Measurements from ENCODE around the gene PRKG2.

The PRKG2 gene

DNA sequence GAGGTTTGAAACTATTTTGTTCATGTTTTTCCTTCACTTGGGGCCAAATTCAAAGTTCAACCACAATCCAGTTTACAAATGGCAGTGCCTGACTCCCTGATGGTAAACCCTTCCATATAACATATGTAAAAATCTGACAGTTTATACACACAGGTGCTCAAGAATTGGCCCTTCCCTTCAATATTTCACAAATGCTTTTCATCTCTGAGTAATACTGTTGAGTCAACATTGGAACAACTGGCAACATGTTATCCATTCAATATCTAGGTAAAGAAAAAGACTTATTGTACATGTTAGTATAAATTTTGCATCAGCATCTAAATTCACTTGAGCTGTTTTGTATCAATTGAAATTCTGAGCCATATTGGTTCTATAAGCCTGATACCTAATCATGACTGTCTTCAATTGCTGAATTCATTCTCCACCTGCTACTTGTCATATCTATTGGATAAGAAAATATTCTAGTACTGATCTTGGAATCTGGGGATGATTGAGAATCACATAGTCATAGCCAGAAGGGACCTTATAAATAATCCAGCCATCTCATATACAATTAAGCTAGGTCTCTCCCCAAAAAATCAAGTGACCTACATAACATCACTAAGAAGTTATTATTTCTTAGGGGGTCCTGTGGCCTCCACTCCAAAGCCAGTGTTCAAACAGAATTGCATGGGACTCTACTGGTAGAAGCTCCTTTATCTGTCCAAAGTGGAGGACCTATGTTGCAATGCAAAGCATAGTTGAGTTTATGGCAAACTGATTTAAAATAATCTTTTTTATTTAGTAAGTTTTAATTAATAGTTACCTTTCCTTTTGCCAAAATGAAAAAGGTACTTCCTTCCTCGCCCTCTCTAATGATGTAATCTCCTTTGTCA lies 61.9 kb downstream of the PRKG2 start:
- DNase-seq = no peak

DNA sequence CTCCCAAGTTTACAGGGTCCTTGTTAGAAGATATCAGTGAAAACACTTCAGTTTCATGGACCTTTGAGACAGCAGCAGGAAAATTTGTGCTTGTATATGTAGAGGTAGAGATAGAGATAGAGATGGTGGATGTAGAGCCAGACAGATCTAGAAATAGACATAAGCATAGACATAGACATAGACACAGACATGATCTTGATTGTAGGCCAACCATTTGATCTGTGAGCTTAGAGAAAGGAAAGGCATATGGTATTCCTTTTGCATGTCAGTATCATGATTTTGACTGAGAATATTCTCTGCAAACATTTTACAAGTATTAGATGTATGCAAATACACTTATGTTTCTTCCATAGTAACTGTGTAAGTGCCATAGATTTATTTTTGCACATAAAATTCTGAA lies 65.0 kb downstream of the PRKG2 start:
- no peak for DNase-seq

DNA sequence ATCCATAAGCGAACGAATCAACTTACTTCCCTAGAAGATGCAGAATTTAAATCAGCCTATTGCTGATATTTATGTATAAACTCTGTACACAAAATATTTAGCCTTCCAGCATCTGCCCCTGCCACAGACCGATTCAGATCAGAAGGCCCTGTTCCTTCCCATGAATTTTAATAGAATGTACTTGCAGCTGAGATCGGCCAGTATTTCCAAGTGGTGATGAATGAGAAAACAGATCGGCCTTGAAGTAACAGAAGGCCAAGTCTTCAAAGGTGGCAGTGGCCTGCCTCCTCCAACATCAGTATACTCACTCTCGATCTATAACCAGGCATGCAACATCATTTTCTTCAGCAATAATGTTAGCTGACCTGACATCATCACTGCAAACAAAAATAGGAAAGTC lies 66.4 kb downstream of the PRKG2 start:
- DNase-seq = no peak

DNA sequence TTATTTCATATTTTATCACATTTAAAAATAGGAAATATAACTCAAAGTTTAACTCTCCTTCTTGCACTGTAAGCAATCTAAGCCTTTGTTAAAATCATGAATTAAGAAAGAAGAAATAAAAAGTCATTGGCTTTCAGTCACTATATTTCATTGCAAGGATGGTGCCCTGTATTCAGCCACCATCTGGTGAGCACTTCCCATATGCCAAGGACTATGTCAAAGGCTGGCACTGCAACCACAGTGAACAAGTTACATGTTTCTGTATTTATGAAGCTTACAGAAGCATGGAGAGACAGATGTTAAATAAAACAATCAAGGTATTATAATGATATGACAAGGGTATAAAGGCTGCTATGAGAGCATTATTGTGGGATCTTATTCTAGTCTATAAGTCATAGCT lies 68.6 kb downstream of the PRKG2 start:
- no peak for DNase-seq

DNA sequence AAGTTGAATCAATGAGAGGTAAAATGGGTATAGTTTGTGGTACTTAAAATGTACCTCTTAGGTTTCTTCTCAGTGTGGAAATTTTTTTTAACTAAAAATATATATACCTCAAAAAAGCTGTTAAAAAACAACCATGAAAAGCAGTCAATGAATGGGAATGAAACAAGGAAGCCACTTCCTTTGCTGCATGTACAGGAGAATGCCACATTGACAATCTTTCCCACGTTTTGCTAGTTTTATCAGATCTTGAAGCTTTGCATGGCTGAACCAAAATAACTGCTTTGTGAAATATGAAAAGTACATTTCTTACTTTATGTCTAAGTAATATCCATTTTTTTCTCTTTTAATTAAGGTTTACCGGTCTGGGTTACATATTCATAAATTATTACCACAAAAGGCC lies 71.8 kb downstream of the PRKG2 start:
- no peak for DNase-seq

DNA sequence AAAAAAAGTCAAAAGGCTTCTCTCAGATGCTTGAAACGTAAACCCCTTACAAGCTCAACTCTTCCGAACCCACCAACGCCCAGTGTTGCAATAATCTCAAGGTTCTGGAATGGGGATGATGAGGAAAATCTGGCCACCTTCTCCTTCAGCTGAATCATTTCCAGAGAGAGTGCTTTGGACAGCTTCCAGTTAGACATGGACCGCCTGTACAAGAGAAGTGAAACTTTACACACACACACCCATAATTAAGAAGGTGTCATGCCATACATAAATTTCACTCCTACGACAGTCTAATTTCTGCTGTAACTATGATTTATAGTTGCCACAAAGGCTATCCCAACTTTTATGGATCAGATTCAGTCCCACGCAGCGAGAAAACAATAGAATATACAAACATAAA lies 72.3 kb downstream of the PRKG2 start:
- no peak for DNase-seq

DNA sequence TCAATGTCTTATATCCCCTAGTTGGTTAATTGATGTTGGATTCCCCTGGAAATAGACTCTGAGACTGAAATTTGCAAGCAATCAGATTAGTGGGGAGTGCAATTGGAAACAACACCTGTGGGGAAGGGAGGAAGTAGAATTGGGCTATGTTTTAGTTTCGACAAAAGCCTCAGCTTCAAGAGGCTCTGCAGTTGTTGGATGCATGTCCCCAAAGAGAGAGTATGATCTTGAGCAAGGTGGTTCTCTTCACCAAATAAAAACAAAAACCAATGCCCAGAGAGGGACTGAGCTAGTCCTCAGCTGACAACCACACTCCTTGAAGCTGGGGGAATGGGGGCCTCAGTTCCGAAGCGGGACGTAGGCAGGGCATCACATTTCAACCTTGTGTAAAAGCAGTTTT lies 77.1 kb downstream of the PRKG2 start:
- no peak for DNase-seq

DNA sequence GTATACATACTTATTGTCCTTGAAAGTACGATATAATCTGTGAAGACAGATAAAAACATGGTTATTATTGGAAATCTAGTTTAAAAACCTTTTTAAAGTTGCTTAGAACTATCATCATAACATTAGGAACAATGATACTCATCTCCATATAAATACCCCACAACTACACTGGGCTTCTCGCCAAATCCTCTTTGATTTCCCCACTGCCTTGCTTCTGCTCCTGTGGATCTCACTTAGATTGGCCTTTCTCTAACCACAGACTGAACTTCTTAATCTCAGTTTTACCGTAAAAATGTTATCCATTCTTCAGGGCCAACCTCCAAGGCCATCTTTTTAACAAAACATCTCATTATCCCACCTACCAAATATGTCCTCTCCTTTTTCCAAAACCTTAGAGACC lies 77.6 kb downstream of the PRKG2 start:
- no peak for DNase-seq

DNA sequence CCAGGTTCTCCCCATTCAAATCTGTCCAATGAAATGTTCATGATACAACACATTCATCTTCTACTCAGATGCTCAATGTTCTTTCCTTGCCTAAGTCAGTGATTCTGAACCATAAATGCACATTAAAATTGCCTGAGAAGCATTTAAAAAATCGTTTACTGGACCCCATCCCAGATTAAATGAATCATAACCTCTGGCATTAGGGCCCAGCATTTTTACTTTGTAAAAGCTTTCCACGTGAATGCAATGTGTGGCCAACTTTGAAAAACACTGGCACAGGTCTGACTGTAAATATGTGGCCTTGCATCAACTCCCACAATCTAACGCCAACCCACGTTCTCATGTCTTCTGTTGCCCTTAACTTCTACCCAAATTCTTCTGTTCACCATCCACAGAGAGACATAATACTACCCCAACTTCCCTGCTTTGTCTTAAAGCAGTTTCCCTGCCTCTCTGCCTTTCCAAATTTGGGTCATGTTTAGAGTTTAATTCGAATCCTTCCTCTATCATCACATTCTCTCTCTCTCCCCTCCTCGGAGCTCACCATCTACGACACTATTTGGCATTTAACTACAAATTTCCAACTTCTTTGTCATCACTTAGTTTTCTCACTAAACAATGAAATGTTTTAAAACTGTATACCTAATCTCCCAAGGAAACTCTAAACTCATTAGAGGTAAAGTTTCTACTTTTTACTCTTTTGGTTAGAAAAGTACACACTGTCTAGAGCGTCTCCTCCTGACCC lies 78.7 kb downstream of the PRKG2 start:
- DNase-seq = no peak

DNA sequence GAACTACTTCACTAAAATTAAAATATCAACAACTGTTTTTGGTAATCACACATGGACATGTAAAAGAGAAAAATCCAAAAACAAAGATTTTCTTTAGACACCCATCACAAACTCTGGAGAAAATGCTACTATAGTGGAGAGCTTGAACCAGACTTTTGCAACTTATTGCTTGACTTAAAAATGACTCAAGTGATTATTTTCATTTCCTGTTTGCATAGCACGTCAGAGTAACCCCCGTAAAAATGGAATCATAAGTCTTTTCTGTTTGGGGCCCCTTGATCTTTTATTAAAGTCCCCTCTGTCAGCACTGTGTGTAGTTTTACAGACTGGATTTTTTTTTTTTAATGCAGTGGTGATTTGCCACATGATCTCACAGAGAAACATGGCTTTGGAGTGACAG lies 79.5 kb downstream of the PRKG2 start:
- DNase-seq = no peak

DNA sequence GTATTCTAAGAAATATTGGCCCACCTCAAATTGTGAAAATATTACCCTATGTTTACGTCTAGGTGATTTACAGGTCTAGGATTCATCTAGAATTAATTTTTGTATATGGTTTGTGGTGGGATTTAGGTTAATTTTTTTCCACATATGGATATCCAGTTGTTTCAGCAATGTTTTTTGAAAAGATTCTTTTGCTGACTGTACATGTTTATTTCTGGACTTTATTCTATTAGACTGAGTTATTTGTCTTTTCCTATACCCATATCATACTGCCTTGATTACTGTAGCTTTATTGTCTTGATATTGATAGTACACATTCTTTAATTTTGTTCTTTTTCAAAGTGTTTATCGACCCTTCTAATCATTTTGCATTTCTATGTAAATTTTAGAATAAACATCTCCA lies 83.5 kb downstream of the PRKG2 start:
- DNase-seq = no peak

DNA sequence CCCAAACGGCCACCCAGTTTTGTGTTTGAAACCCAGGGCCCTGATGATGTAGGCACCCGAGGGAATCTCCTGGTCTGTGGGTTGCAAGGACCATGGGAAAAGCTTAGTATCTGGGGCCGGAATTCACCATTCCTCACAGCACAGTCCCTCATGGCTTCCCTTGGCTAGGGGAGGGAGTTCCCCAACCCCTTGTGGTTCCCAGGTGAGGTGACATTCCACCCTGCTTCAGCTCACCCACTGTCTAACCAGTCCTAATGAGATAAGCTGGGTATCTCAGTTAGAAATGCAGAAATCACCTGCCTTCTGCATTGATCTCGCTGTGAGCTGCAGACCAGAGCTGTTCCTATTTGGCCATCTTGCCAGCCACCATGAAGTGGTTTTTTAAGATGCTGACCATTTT lies 84.0 kb downstream of the PRKG2 start:
- no peak for DNase-seq

DNA sequence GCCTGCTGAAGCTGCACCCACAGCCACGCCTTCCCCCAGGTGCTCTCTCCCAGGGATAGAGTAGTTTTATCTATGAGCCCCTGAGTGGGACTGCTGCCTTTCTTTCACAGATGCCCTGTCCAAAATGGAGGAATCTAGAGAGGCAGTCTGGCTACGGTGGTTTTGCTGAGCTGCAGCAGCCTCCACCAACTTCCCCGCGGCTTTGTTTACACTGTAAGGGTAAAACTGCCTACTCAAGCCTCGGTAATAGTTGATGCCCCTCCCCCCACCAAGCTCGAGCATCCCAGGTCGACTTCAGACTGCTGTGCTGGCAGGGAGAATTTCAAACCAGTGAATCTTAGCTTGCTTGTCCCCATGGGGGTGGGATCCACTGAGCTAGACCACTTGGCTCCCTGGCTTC lies 84.5 kb downstream of the PRKG2 start:
- DNase-seq = peak; percentile 16

DNA sequence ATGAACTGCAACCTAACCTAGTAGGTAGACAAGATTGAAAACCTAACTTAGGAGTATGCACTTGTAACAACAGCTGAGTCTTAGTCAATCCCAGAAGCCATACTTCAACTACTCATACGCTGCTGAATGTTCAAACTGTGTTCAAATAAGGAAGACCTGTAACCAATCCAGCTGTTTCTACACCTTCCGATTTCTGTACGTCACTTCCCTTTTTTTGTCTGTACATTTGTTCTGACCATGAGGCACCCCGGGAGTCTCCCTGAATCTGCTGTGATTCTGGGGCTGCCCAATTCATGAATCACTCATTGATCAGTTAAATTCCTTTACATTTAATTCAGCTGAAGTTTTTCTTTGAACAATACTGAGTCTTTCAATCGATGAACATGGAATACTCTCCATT lies 95.0 kb downstream of the PRKG2 start:
- DNase-seq = no peak

DNA sequence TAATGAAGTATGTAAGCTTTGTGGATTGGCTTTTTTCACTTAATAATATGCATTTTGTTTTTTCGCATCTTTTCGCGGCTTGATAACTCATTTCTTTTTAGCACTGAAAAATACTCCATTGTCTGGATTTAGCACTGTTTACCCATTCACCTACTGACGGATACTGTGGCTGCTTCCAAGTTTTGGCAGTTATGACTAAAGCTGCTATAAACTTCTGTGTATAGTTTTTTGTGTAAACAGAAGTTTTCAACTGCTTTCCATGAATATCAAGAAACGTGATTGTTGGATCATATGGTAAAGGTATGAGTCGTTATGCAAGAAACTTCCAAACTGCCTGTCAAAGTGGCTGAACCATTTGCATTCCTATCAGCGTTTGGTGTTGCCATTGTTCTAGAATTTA lies 96.9 kb downstream of the PRKG2 start:
- DNase-seq = no peak

DNA sequence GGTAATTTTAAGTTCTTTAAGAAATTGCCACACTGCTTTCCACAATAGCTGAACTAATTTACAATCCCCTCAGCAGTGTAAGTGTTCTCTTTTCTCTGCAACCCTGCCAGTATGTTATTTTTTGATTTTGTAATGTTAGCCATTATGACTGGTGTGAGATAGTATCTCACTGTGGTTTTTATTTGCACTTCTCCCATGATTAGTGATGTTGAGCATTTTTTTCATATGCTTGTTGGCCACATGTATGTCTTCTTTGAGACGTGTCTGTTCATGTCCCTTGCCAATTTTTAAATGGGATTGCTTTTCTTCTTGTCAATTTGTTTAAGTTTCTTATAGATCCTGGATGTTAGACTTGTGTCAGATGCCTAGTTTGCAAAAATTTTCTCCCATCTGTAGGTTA lies 98.5 kb downstream of the PRKG2 start:
- DNase-seq = no peak

DNA sequence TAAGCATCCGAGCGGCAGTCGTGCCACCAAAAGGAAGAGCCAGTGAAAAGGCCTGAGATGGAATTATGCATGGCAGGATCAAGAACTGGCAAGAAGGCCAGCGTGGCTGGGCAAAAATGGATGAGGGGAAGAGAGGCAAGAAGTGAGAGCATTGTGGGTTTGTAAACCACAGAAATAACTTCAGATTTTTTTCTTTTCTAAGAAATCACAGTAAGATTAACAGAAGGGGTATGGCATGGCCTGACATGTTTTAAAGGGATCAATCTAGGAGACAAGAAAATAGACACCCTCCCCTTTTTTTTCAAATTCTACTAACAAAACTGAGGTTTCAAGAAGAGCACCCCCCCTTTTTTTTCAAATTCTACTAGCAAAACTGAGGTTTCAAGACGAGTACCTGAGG lies 102.0 kb downstream of the PRKG2 start:
- DNase-seq = no peak

DNA sequence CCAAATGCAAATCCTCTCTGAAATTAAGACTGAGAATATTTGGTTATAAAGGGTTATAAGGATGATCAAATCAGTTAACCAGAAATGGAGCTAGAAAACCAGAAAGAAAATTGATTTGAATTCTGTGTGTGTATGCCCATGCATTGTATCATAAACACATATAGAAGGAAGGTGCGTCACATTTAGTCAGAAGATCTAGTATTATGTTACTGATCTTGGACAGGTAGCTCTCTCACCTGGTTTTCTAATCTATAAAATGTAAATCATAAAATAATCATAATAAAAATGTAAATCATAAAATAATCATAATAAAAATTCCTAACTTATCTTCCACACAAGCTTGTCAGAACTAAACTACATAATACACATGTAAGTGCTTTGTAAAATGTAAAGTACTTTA lies 105.7 kb downstream of the PRKG2 start:
- DNase-seq = no peak

DNA sequence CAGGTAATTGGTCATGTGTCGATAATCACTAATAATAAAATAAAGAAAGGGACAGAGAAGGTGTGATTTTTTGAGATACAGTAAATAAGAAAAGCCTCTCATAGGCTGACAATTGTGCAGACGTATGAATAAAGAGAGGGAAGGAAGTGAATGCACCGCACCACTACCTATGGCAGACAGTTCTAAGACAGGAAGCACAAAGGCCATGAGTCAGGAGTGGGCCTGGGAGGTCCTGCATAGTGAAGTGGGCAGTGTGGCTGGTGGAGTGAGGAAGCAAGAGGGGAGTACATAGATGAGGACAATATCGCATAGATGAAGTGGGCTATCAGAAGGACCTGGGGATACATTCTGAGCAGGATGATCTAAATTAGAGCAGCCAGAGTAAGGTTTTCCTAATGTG lies 108.9 kb downstream of the PRKG2 start:
- DNase-seq = no peak

DNA sequence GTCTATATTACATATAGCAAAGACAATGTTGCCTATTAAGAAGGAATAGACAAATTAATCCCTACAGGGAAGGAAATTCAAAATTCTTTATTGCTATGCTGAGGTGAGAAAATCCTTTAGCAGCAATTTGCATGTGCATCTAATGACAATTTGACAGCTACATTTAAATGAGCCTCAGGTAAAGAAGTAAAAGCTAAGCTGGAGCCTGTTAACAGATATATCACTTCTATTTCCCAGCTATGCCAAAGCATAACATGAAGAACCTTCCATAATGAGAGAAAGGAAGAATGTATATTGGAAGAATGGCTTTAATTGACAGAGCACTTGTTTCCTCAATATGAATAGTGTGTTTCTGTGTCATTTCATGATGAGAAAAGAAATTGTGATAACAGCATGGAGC lies 112.9 kb downstream of the PRKG2 start:
- DNase-seq = no peak

DNA sequence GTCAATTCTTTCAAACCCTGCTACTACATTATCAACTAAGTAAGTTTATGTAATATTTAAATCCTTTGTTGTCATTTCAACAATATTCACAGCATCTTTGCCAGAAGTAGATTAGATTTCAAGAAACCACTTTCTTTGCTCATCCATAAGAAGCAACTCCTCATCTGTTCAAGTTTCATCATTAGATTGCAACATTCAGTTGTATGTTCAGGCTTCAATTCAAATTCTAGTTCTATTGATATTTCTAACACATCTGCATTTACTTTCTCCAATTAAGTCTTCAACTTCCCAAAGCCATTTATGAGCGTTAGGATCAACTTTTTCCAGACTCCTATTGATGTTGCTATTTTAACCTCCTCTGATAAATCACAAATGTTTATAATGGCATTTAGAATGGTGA lies 118.5 kb downstream of the PRKG2 start:
- DNase-seq = no peak

DNA sequence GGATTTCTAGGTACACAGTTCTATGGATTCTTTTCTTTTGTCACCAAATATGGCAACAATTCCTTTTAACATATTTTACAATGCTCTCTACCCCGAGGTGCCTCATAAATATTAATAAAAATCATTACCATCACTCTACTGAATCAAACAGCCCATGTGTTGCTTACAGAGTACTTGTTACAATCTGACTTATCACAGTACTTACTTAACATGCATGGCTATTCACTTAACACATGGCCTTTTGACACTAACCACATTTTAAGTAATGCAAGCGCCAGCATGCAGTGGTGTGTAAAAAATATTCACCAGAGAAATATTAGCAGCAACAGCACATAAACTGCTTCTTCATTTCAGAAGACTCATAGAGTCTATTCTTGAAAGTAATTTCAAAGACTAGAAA lies 119.6 kb downstream of the PRKG2 start:
- DNase-seq = no peak

DNA sequence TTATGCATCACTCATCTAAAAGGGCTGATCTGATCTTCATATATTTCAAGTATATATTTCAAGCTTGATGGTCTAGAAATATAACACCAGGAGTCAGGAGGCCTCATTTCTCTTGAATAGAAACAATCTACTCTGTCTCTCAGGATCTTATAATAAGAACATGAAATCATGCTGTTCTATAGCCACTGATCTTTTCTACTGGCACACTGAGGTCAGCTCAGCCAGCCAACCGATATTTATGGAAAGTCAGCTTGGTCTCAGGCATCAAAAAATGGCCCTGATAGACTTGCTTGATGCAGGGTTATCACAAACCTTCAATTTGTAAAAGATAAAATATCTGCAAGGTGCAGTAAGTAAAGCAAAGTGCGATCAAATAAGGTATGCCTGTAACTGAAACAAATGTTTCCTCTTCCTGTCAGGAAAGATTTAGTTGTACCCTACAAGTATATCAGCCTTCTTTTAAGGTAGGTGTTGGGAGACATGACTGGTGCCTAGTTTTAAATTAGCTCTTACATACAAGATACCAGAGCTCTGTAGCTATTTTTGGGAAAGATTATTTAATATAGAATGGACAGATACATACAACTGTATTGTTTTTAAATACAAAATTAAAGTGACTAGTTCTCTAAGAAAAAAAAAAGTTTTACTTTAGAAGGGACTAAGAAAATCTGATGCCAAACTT lies 121.2 kb downstream of the PRKG2 start:
- DNase-seq = no peak

DNA sequence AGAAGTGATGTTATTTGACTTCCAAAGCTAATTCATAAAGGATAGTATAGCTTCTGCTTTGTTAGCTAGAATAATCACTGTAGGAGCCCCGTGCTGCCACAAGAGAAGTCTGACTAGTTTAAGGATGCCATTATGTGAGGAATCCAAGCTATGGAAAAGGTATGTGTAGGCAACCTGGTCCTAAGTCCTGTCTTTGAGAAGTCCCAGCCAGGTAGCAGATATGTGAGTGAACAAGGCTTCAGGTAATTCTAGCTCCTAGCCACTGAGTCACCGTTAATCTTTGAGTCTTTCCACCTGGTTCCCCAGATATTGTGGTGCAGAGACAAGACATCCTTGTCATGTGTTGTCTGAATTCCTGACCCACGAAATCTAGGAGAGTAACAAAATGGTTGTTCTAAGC lies 129.0 kb downstream of the PRKG2 start:
- DNase-seq = no peak

Measured in NCI-H510A (cell line).